WTC11 (cell line): ENCODE measurements around the gene MCUR1. TPM values are rescaled to one million over a fixed set of nuclear protein-coding genes. Genes with fewer than 3 reads are reported as not detected.

Experiments
- ATAC-seq: fragments of 200-7000 bp; cut with Tn5 transposase; 2 replicates; pipeline ENCODE4 v1.10.0; 2021; ENCODE audit warnings: mild to moderate bottlenecking, moderate library complexity
- CTCF ChIA-PET: fragments of 300-600 bp; sonication (Branson Sonifier 250); formaldehyde crosslinking; loops from one replicate; lab custom pipeline; 2021; ENCODE audit warnings: antibody characterized with exemption; lab: Charles Lee
- POLR2A ChIA-PET: fragments of 350-600 bp; sonication (Branson Sonifier 250); formaldehyde crosslinking; loops from one replicate; lab custom pipeline; 2021; ENCODE audit warnings: antibody characterized with exemption; lab: Charles Lee
- DNase-seq: peaks from one replicate; pipeline ENCODE4 v3.0.0; 2021; ENCODE audit warnings: low spot score
- H3K27ac Mint-ChIP-seq: 2 replicates; pipeline ENCODE4 v1.8.0; 2021; ENCODE audit warnings: mixed read lengths
- H3K27me3 Mint-ChIP-seq: 2 replicates; pipeline ENCODE4 v1.8.0; 2021; ENCODE audit warnings: low read depth, mild to moderate bottlenecking, moderate library complexity, mixed read lengths
- H3K36me3 Mint-ChIP-seq: 2 replicates; pipeline ENCODE4 v1.8.0; 2021; ENCODE audit warnings: mixed read lengths
- H3K4me1 Mint-ChIP-seq: 2 replicates; pipeline ENCODE4 v1.8.0; 2022; ENCODE audit warnings: mixed read lengths
- H3K4me3 Mint-ChIP-seq: 2 replicates; pipeline ENCODE4 v1.8.0; 2021; ENCODE audit warnings: mild to moderate bottlenecking, moderate library complexity, mixed read lengths
- H3K9me3 Mint-ChIP-seq: 2 replicates; pipeline ENCODE4 v1.8.0; 2021; ENCODE audit warnings: mixed read lengths
- CBFB ChIP-seq: sonication (generic); formaldehyde crosslinking; IDR thresholded peaks from 2 replicates; pipeline ENCODE4 v1.8.1; 2022; ENCODE audit warnings: mild to moderate bottlenecking, low read depth, missing genetic modification reagents
- CTCF ChIP-seq: fragments of 200-600 bp; IDR thresholded peaks from 2 replicates; pipeline ENCODE4 v1.8.0; 2022; ENCODE audit warnings: antibody characterized with exemption
- ETV6 ChIP-seq: sonication (generic); formaldehyde crosslinking; IDR thresholded peaks from 2 replicates; pipeline ENCODE4 v1.8.1; 2022; ENCODE audit warnings: mild to moderate bottlenecking, missing genetic modification reagents
- FOXK1 ChIP-seq: sonication (generic); formaldehyde crosslinking; IDR thresholded peaks from 2 replicates; pipeline ENCODE4 v1.8.0; 2022; ENCODE audit warnings: mild to moderate bottlenecking, moderate library complexity, missing genetic modification reagents
- NFYB ChIP-seq: sonication (generic); formaldehyde crosslinking; conservative IDR thresholded peaks from 2 replicates; pipeline ENCODE4 v1.8.0; 2022; ENCODE audit warnings: low read depth, missing genetic modification reagents
- OVOL2 ChIP-seq: fragments of 250-450 bp; sonication (Bioruptor Pico); IDR thresholded peaks from 2 replicates; pipeline ENCODE4 v1.9.0; 2021; ENCODE audit warnings: mild to moderate bottlenecking, borderline replicate concordance
- SMAD3 ChIP-seq: sonication (generic); formaldehyde crosslinking; IDR thresholded peaks from 2 replicates; pipeline ENCODE4 v1.8.0; 2022; ENCODE audit warnings: missing genetic modification reagents, mild to moderate bottlenecking, borderline replicate concordance
- TCF7 ChIP-seq: sonication (generic); formaldehyde crosslinking; IDR thresholded peaks from 2 replicates; pipeline ENCODE4 v1.8.0; 2022; ENCODE audit warnings: mild to moderate bottlenecking, low read depth, missing genetic modification reagents, moderate library complexity
- ZNF423 ChIP-seq: fragments of 250-450 bp; sonication (Bioruptor Pico); IDR thresholded peaks from 2 replicates; pipeline ENCODE4 v2.1.2; 2022; ENCODE audit warnings: mild to moderate bottlenecking, moderate library complexity
- ZNF425 ChIP-seq: fragments of 250-450 bp; sonication (Bioruptor Pico); conservative IDR thresholded peaks from 2 replicates; pipeline ENCODE4 v1.9.0; 2021; ENCODE audit warnings: mild to moderate bottlenecking
- ZNF532 ChIP-seq: fragments of 250-450 bp; sonication (Bioruptor Pico); IDR thresholded peaks from 2 replicates; pipeline ENCODE4 v1.9.0; 2021; ENCODE audit warnings: mild to moderate bottlenecking, borderline replicate concordance
- ZNF671 ChIP-seq: fragments of 250-450 bp; sonication (Bioruptor Pico); IDR thresholded peaks from 2 replicates; pipeline ENCODE4 v1.8.0; 2021; ENCODE audit warnings: mild to moderate bottlenecking
- total RNA-seq: library from RNA; stranded (reverse); gene quantifications from 3 replicates; pipeline ENCODE4 v1.2.3, GENCODE V29; 2021
- TF ChIP-seq, protein P1 (sequence below): fragments of 250-450 bp; sonication (Bioruptor Pico); IDR thresholded peaks from 2 replicates; pipeline ENCODE4 v1.9.0; 2021; ENCODE audit warnings: moderate library complexity, mild to moderate bottlenecking, inconsistent platforms, borderline replicate concordance
- TF ChIP-seq, protein P2 (sequence below): sonication (generic); formaldehyde crosslinking; IDR thresholded peaks from 2 replicates; pipeline ENCODE4 v1.8.0; 2023; ENCODE audit warnings: mild to moderate bottlenecking, missing genetic modification reagents
- TF ChIP-seq, protein P3 (sequence below): fragments of 250-450 bp; sonication (Bioruptor Pico); IDR thresholded peaks from 2 replicates; pipeline ENCODE4 v1.8.0; 2021; ENCODE audit warnings: mild to moderate bottlenecking

MCUR1 gene
- total RNA-seq, 1 experiment from 2014 or later, result 28.1 TPM

GRCh38 chr6:13825871-13826270, 11.5 kb upstream of the MCUR1 start (continued):
- TF ChIP-seq, protein P1, sequence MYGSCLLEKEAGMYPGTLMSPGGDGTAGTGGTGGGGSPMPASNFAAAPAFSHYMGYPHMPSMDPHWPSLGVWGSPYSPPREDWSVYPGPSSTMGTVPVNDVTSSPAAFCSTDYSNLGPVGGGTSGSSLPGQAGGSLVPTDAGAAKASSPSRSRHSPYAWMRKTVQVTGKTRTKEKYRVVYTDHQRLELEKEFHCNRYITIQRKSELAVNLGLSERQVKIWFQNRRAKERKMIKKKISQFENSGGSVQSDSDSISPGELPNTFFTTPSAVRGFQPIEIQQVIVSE (CRISPR knock-in tag), result no peak
- no peak for TF ChIP-seq ZNF425

GRCh38 chr6:13818341-13818740, 4.0 kb upstream of the MCUR1 start:
- no peak for DNase-seq
- ChIA-PET CTCF (no interaction called here), POLR2A (no interaction called here)
- Mint-ChIP-seq H3K27ac (no peak overlapping the region), H3K4me3 (no peak overlapping the region), H3K36me3 (no peaks in the 10 kb centered on the region), H3K4me1 (peaks cover 6% of the 10 kb centered on the region), H3K27me3 (no peaks in the 10 kb centered on the region), H3K9me3 (no peaks in the 10 kb centered on the region)
- no peak for ATAC-seq
- TF ChIP-seq, protein P2, sequence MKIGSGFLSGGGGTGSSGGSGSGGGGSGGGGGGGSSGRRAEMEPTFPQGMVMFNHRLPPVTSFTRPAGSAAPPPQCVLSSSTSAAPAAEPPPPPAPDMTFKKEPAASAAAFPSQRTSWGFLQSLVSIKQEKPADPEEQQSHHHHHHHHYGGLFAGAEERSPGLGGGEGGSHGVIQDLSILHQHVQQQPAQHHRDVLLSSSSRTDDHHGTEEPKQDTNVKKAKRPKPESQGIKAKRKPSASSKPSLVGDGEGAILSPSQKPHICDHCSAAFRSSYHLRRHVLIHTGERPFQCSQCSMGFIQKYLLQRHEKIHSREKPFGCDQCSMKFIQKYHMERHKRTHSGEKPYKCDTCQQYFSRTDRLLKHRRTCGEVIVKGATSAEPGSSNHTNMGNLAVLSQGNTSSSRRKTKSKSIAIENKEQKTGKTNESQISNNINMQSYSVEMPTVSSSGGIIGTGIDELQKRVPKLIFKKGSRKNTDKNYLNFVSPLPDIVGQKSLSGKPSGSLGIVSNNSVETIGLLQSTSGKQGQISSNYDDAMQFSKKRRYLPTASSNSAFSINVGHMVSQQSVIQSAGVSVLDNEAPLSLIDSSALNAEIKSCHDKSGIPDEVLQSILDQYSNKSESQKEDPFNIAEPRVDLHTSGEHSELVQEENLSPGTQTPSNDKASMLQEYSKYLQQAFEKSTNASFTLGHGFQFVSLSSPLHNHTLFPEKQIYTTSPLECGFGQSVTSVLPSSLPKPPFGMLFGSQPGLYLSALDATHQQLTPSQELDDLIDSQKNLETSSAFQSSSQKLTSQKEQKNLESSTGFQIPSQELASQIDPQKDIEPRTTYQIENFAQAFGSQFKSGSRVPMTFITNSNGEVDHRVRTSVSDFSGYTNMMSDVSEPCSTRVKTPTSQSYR (CRISPR knock-in tag), result no peak
- no peak for TF ChIP-seq ZNF423 (CRISPR knock-in tag)
- TF ChIP-seq, protein P3, sequence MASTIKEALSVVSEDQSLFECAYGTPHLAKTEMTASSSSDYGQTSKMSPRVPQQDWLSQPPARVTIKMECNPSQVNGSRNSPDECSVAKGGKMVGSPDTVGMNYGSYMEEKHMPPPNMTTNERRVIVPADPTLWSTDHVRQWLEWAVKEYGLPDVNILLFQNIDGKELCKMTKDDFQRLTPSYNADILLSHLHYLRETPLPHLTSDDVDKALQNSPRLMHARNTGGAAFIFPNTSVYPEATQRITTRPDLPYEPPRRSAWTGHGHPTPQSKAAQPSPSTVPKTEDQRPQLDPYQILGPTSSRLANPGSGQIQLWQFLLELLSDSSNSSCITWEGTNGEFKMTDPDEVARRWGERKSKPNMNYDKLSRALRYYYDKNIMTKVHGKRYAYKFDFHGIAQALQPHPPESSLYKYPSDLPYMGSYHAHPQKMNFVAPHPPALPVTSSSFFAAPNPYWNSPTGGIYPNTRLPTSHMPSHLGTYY (CRISPR knock-in tag), result no peak
- TF ChIP-seq ETV6, result no peak
- TF ChIP-seq CTCF, result no peak
- TF ChIP-seq SMAD3 (CRISPR knock-in tag), result no peak
- no peak for TF ChIP-seq FOXK1 (CRISPR knock-in tag)
- TF ChIP-seq ZNF671, result no peak
- TF ChIP-seq ZNF532 (CRISPR knock-in tag), result no peak
- no peak for TF ChIP-seq TCF7 (CRISPR knock-in tag)
- TF ChIP-seq NFYB (CRISPR knock-in tag), result no peak
- no peak for TF ChIP-seq OVOL2 (CRISPR knock-in tag)
- TF ChIP-seq CBFB (CRISPR knock-in tag), result no peak
